ENCODE results near the gene ZNF391. TPM values are rescaled to one million over a fixed set of nuclear protein-coding genes. Genes with fewer than 3 reads are reported as not detected.

Gene ZNF391
- total RNA-seq, 4 donors from 2014 or later: 2.1 to 3.4 (median 2.5) TPM

GRCh38 chr6:27383011-27383410 lies 5.5 kb upstream of the ZNF391 start:
- 85% methylated on average over 4 of the region's 4 CpGs for WGBS
- no peak for DNase-seq (ENCODE audit: extremely low spot score)
- Histone ChIP-seq H3K4me3 (no peak overlapping the region), H3K4me1 (peaks cover 3 to 5% (median 4%) of the 10 kb centered on the region in 4 donors), H3K27me3 (peaks cover 0 to 4% (median 0%) of the 10 kb centered on the region in 4 donors), H3K9me3 (no peaks in the 10 kb centered on the region), H3K36me3 (no peaks in the 10 kb centered on the region), H3K27ac (replicated peaks in 1 of 4) (no peak overlapping the region)
- TF ChIP-seq CTCF (IDR thresholded peaks at IDR 0.05) (no peak), POLR2AphosphoS5 (IDR thresholded peaks at IDR 0.05) (no peak), POLR2A (IDR thresholded peaks at IDR 0.05; ENCODE audit: low read depth) (no peak), EP300 (IDR thresholded peaks at IDR 0.05) (no peak)
- intact Hi-C loops (cut with DNase I): no loop called here

GRCh38 chr6:27383481-27383880 lies 5.1 kb upstream of the ZNF391 start:
- H3K27ac ChIP-seq (replicated peaks in 1 of 4): no peak overlapping the region
- TF ChIP-seq CTCF (IDR thresholded peaks at IDR 0.05): no peak
- TF ChIP-seq POLR2AphosphoS5 (IDR thresholded peaks at IDR 0.05): no peak
- TF ChIP-seq POLR2A (IDR thresholded peaks at IDR 0.05; ENCODE audit: low read depth): no peak
- TF ChIP-seq EP300 (IDR thresholded peaks at IDR 0.05): no peak
- peaks cover 6 to 8% (median 7%) of the 10 kb centered on the region in 4 donors for H3K4me1 ChIP-seq
- H3K9me3 ChIP-seq: no peaks in the 10 kb centered on the region
- intact Hi-C loops (cut with DNase I): no loop called here
- H3K27me3 ChIP-seq: peaks cover 0 to 4% (median 0%) of the 10 kb centered on the region in 4 donors
- 56% methylated on average over 1 of the region's 1 CpG for WGBS
- H3K4me3 ChIP-seq: no peak overlapping the region
- H3K36me3 ChIP-seq: no peaks in the 10 kb centered on the region
- no peak for DNase-seq (ENCODE audit: extremely low spot score)

GRCh38 chr6:27392623-27393022 lies 4.1 kb downstream of the ZNF391 start:
- Histone ChIP-seq H3K4me1 (peaks cover 6 to 19% (median 14%) of the 10 kb centered on the region in 4 donors), H3K27ac (replicated peaks in 1 of 4) (no peak overlapping the region), H3K36me3 (peaks cover 0 to 11% (median 0%) of the 10 kb centered on the region in 4 donors), H3K4me3 (no peak overlapping the region), H3K27me3 (no peaks in the 10 kb centered on the region), H3K9me3 (no peaks in the 10 kb centered on the region)
- WGBS: 58% methylated on average over 1 of the region's 1 CpG
- intact Hi-C loops (cut with DNase I): no loop called here
- no peak for DNase-seq (ENCODE audit: extremely low spot score)
- no peak for TF ChIP-seq EP300 (IDR thresholded peaks at IDR 0.05)
- TF ChIP-seq POLR2A (IDR thresholded peaks at IDR 0.05; ENCODE audit: low read depth): no peak
- TF ChIP-seq POLR2AphosphoS5 (IDR thresholded peaks at IDR 0.05): no peak

GRCh38 chr6:27394073-27394472 lies 5.5 kb downstream of the ZNF391 start:
- 94% methylated on average over 1 of the region's 1 CpG for WGBS
- TF ChIP-seq POLR2A (IDR thresholded peaks at IDR 0.05; ENCODE audit: low read depth) (no peak), EP300 (IDR thresholded peaks at IDR 0.05) (no peak), CTCF (IDR thresholded peaks at IDR 0.05) (no peak), POLR2AphosphoS5 (IDR thresholded peaks at IDR 0.05) (no peak)
- Histone ChIP-seq H3K4me3 (no peak overlapping the region), H3K9me3 (no peaks in the 10 kb centered on the region), H3K4me1 (peaks cover 0 to 10% (median 6%) of the 10 kb centered on the region in 4 donors), H3K36me3 (peaks cover 0 to 17% (median under 1%) of the 10 kb centered on the region in 4 donors), H3K27ac (replicated peaks in 1 of 4) (no peak overlapping the region), H3K27me3 (no peaks in the 10 kb centered on the region)
- no peak for DNase-seq (ENCODE audit: extremely low spot score)
- intact Hi-C loops (cut with DNase I): no loop called here

GRCh38 chr6:27400877-27401642 lies 12.5 kb downstream of the ZNF391 start:
- Histone ChIP-seq H3K36me3 (peaks cover 9 to 42% (median 17%) of the 10 kb centered on the region in 4 donors), H3K4me3 (no peak overlapping the region), H3K27me3 (no peaks in the 10 kb centered on the region), H3K27ac (replicated peaks in 1 of 4) (no peak overlapping the region), H3K4me1 (no peaks in the 10 kb centered on the region), H3K9me3 (peaks cover 0 to 38% (median 16%) of the 10 kb centered on the region in 4 donors)
- intact Hi-C loops (cut with DNase I): no loop called here
- no peak for DNase-seq (ENCODE audit: extremely low spot score)
- 92% methylated on average over 16 of the region's 16 CpGs for WGBS
- TF ChIP-seq CTCF (IDR thresholded peaks at IDR 0.05) (no peak), EP300 (IDR thresholded peaks at IDR 0.05) (no peak), POLR2AphosphoS5 (IDR thresholded peaks at IDR 0.05) (no peak), POLR2A (IDR thresholded peaks at IDR 0.05; ENCODE audit: low read depth) (no peak)
